ENCODE results near the gene FHIT.

DNA sequence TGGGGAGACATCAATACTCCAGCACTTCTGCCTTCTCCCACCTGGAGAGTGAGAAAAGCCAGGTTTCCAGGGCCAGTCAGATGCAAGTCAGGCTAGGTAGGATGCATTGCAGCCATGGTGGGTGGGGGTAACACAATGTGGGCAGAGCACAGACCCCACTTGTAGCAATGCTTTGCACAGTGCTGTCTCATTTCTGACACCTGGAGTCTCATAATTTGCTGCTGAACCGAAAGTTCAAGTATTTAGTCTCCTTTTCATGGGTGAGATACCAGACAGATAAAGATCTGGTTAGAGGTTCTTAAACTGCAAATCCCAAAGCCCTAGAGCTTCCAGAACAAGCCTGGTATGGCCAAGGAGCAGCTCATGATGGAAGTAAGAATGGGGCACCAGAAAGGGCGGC, 1321.1 kb downstream of the FHIT start:
- TF ChIP-seq POLR2AphosphoS5 (IDR thresholded peaks at IDR 0.05; ENCODE audit: low read depth, low read length) (no peak), TAF1 (IDR thresholded peaks at IDR 0.05; ENCODE audit: borderline replicate concordance, insufficient read depth, low read length) (no peak)
